Measurements from ENCODE around the gene NELL2. TPM values are rescaled to one million over a fixed set of nuclear protein-coding genes. Genes with fewer than 3 reads are reported as not detected.

NELL2 gene
- total RNA-seq, 5 donors from 2014 or later (not counting 1 experiment from before 2014, with no cell fraction given), result 154 to 212 (median 169) TPM

DNA sequence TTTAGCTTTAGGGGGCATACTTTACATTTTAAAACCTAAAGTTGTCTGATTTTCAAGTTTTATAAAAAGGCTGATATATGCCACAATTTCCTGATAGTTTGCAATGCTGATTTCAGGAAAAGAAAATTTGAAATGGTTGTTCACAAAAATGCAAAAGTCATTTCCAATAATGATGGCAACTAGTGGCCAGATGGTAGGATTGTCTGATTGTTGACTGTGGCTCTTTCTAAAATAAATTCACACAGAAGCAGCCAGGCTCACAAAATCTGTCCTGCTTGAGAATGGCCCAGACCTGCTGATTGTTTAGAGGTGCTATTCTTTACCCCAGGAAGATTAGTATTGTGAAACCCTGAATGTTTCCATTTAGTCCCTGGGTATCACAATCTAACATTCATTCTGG lies 220.3 kb downstream of the NELL2 start:
- CTCF ChIA-PET, result no interaction called here
- Histone ChIP-seq H3K27ac (ENCODE audit: low read length) (no peak overlapping the region), H3K9me3 (no peaks in the 10 kb centered on the region), H3K4me1 (ENCODE audit: control insufficient read depth in 1 of 2, extremely low read depth in 1 of 2, insufficient read depth in 2 of 2, low read length in 2 of 2) (no peaks in the 10 kb centered on the region), H3K4me3 (ENCODE audit: control insufficient read depth in 1 of 2, extremely low read depth in 1 of 2, low read length in 1 of 2) (no peak overlapping the region), H3K36me3 (ENCODE audit: control insufficient read depth in 2 of 2, extremely low read depth in 1 of 2, insufficient read depth in 1 of 2, low read length in 1 of 2) (peaks cover 0 to 3% of the 10 kb centered on the region in 2 donors), H3K27me3 (replicated peaks in 1 of 2; ENCODE audit: control insufficient read depth in 2 of 2, extremely low read depth in 1 of 2, insufficient read depth in 2 of 2, low read length in 1 of 2) (no peaks in the 10 kb centered on the region)
- no peaks in the 10 kb centered on the region for H3K27me3 Mint-ChIP-seq
- H3K27ac Mint-ChIP-seq, result no peak overlapping the region
- no peak for DNase-seq
- H3K4me3 Mint-ChIP-seq, result no peak overlapping the region
- POLR2A ChIA-PET, result no interaction called here
- peaks cover 11 to 20% (median 15%) of the 10 kb centered on the region in 3 donors for H3K4me1 Mint-ChIP-seq
- peaks cover 42% of the 10 kb centered on the region for H3K36me3 Mint-ChIP-seq
- no peak for ATAC-seq (replicated peaks in 1 of 4)
- no peaks in the 10 kb centered on the region for H3K9me3 Mint-ChIP-seq

DNA sequence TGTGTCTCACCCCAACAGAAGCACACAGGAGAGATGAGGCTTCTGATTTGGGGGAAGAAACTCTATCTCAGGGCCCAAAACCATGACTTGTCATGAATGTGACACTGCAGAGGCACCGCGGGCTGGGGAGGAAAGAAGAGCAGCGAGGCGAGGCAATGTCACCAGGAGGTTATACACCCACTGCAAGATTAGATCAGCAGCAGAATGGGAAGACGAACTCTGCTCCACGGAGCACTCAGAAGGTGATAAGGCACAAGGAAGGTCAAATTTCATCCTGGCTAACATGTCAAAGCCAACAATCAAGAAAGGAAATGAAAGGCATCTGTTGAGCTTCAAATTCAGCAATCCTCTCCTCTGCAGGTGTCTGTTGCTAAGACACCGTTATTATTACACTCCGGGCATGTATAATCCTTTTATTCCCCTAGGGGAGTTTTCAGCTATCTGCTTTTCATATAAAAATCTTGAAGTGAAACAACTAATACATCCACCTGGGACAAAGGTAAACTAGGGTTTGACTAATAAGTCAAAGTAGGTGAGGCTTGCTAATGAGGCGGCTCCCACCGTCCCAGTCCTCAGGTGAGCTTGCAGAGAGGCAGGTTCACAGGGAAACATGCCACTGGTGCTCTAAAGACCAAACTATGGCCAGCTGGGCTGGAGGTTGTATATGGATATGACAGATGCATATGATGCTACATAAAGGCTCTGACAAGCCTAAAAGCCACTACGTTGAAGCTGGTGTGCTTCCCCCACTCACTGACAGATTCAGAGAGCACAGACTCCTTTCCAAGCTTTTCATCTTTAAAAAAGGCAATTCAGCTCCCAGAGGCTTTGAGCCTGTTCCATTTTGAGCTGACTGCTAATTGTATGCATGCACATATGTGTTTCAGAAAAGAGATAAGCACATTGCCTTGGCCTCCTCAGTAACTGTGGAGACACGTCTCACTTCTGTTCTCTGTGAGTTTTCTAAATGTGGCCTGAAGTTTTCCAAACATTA lies 221.2 kb downstream of the NELL2 start:
- Mint-ChIP-seq H3K36me3 (peaks cover 34% of the 10 kb centered on the region), H3K27me3 (no peaks in the 10 kb centered on the region), H3K9me3 (no peaks in the 10 kb centered on the region), H3K4me1 (peaks cover 11 to 20% (median 15%) of the 10 kb centered on the region in 3 donors), H3K27ac (no peak overlapping the region), H3K4me3 (no peak overlapping the region)
- no peak overlapping the region for H3K4me3 ChIP-seq (ENCODE audit: control insufficient read depth in 1 of 2, extremely low read depth in 1 of 2, low read length in 1 of 2)
- DNase-seq (no peak), ATAC-seq (replicated peaks in 1 of 4) (no peak)
- POLR2A ChIA-PET, result no interaction called here
- 66% methylated on average over 8 of the region's 12 CpGs for WGBS (ENCODE audit: insufficient coverage)
- H3K27me3 ChIP-seq (replicated peaks in 1 of 2; ENCODE audit: control insufficient read depth in 2 of 2, extremely low read depth in 1 of 2, insufficient read depth in 2 of 2, low read length in 1 of 2), result no peaks in the 10 kb centered on the region
- H3K4me1 ChIP-seq (ENCODE audit: control insufficient read depth in 1 of 2, extremely low read depth in 1 of 2, insufficient read depth in 2 of 2, low read length in 2 of 2), result no peaks in the 10 kb centered on the region
- H3K36me3 ChIP-seq (ENCODE audit: control insufficient read depth in 2 of 2, extremely low read depth in 1 of 2, insufficient read depth in 1 of 2, low read length in 1 of 2), result no peaks in the 10 kb centered on the region
- CTCF ChIA-PET, result no interaction called here
- no peak overlapping the region for H3K27ac ChIP-seq (ENCODE audit: low read length)
- H3K9me3 ChIP-seq, result no peaks in the 10 kb centered on the region

DNA sequence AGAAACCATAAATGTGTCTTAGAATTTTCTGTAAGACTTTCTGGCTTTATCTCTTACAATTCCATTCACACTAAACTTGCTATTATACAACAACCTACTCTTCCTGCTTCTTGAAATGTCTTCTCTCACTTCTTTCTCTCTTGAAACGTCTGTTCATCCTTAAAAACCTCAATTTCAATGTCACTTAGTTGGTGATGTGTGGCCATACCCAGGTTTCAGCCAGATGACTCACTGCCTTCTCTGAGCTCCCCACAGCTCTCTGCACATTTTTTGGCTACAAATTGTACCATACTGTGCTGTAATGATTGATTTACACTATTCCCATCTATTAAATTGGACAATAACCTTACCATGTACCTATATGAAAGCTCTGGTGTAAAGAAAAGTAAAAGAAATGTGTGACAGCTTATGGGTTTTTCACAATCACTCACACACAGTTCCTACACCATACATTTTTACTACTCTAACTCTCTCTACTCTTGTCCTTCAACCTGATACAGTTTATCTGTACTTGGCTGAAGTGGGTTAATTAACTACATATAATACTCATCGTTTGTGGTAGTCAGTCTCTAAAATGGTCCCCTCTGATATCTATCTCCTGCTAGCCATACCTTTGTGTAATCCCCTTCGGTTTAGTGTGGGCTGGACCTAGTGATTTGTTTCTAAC lies 222.1 kb downstream of the NELL2 start:
- Histone ChIP-seq H3K4me3 (ENCODE audit: control insufficient read depth in 1 of 2, extremely low read depth in 1 of 2, low read length in 1 of 2) (no peak overlapping the region), H3K9me3 (no peaks in the 10 kb centered on the region), H3K36me3 (ENCODE audit: control insufficient read depth in 2 of 2, extremely low read depth in 1 of 2, insufficient read depth in 1 of 2, low read length in 1 of 2) (peaks cover 0 to 5% of the 10 kb centered on the region in 2 donors), H3K4me1 (ENCODE audit: control insufficient read depth in 1 of 2, extremely low read depth in 1 of 2, insufficient read depth in 2 of 2, low read length in 2 of 2) (no peaks in the 10 kb centered on the region), H3K27ac (ENCODE audit: low read length) (no peak overlapping the region), H3K27me3 (replicated peaks in 1 of 2; ENCODE audit: control insufficient read depth in 2 of 2, extremely low read depth in 1 of 2, insufficient read depth in 2 of 2, low read length in 1 of 2) (no peaks in the 10 kb centered on the region)
- Mint-ChIP-seq H3K27me3 (no peaks in the 10 kb centered on the region), H3K4me3 (no peak overlapping the region), H3K4me1 (peaks cover 15 to 24% (median 19%) of the 10 kb centered on the region in 3 donors), H3K27ac (peak overlapping the region in 1 of 2 donors; percentile 34), H3K36me3 (peaks cover 30% of the 10 kb centered on the region), H3K9me3 (no peaks in the 10 kb centered on the region)
- DNase-seq (no peak), ATAC-seq (replicated peaks in 1 of 4) (no peak)
- CTCF ChIA-PET, result no interaction called here
- POLR2A ChIA-PET, result no interaction called here
- WGBS (ENCODE audit: insufficient coverage), result no CpG with 5 or more reads among the region's 3 CpGs

DNA sequence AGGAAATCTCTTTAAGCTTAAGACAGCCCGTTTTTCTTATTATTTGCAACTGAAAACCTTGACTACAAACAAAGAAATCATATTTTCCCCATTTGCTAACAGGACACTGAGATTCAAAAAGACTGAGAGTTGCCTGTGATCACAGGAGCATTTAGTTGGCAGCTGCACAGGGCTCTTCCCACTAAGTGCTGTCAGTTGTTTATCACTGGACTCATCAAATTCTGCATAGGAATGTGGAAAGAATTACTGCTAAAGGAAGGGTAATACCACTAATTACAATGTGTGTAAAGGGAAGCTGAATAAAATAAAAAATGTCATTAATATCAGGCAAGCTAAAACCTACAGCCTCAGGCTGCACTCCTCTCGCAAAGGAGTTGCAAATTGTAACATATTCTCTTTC lies 226.4 kb downstream of the NELL2 start:
- Histone ChIP-seq H3K36me3 (ENCODE audit: control insufficient read depth in 2 of 2, extremely low read depth in 1 of 2, insufficient read depth in 1 of 2, low read length in 1 of 2) (peaks cover 0 to 5% of the 10 kb centered on the region in 2 donors), H3K4me3 (ENCODE audit: control insufficient read depth in 1 of 2, extremely low read depth in 1 of 2, low read length in 1 of 2) (no peak overlapping the region), H3K27ac (ENCODE audit: low read length) (no peak overlapping the region), H3K9me3 (no peaks in the 10 kb centered on the region), H3K4me1 (ENCODE audit: control insufficient read depth in 1 of 2, extremely low read depth in 1 of 2, insufficient read depth in 2 of 2, low read length in 2 of 2) (no peaks in the 10 kb centered on the region), H3K27me3 (replicated peaks in 1 of 2; ENCODE audit: control insufficient read depth in 2 of 2, extremely low read depth in 1 of 2, insufficient read depth in 2 of 2, low read length in 1 of 2) (no peaks in the 10 kb centered on the region)
- H3K36me3 Mint-ChIP-seq, result peaks cover 28% of the 10 kb centered on the region
- no peak overlapping the region for H3K4me3 Mint-ChIP-seq
- H3K9me3 Mint-ChIP-seq, result no peaks in the 10 kb centered on the region
- DNase-seq (no peak), ATAC-seq (replicated peaks in 1 of 4) (no peak)
- 17% methylated on average over 1 of the region's 2 CpGs for WGBS (ENCODE audit: insufficient coverage)
- H3K27me3 Mint-ChIP-seq, result no peaks in the 10 kb centered on the region
- ChIA-PET CTCF (no interaction called here), POLR2A (no interaction called here)
- H3K4me1 Mint-ChIP-seq, result peaks cover 19 to 25% (median 21%) of the 10 kb centered on the region in 3 donors
- H3K27ac Mint-ChIP-seq, result no peak overlapping the region

DNA sequence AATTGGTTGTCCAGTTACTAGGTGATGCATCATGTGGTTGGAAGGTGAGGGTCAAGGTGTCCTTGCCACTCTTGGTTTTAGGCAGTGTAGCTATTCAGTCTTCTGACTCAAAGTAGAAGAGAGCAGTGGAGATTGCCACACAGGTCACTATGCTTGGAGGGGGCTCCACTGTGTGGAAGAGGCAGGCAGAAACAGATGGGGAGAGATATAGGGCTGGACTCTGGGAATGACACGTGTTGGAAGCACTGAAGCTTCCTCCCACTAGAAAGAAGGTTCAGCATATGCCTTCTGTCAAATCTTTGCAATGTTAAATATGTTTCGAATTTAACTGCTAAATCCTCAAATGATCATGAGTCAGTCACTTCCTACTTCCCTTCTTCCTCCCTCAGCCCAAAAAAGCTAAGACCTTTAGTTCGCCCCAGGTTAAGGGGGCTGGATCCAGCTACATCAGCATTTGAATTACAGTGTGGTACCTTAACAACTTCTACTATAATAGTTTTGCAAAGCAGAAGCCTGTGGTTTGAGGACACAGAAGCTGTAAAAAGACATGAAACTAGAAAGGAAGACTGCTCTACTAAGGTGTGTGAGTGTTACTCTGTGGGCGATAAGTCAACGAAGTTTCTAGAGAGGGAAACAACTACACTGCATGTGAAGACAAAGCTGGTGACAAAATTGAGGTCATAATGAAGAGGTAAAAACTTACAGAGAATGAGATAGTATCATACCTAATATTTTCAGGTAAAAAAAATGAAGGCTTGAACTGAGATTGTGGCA lies 228.0 kb downstream of the NELL2 start:
- no peaks in the 10 kb centered on the region for H3K9me3 Mint-ChIP-seq
- H3K4me1 ChIP-seq (ENCODE audit: control insufficient read depth in 1 of 2, extremely low read depth in 1 of 2, insufficient read depth in 2 of 2, low read length in 2 of 2), result no peaks in the 10 kb centered on the region

More for the DNA sequence above, 228.0 kb downstream of the NELL2 start:
- H3K27me3 Mint-ChIP-seq, result no peaks in the 10 kb centered on the region
- H3K27ac Mint-ChIP-seq, result no peak overlapping the region
- H3K36me3 Mint-ChIP-seq, result peaks cover 28% of the 10 kb centered on the region
- Histone ChIP-seq H3K4me3 (ENCODE audit: control insufficient read depth in 1 of 2, extremely low read depth in 1 of 2, low read length in 1 of 2) (no peak overlapping the region), H3K9me3 (no peaks in the 10 kb centered on the region), H3K27me3 (replicated peaks in 1 of 2; ENCODE audit: control insufficient read depth in 2 of 2, extremely low read depth in 1 of 2, insufficient read depth in 2 of 2, low read length in 1 of 2) (no peaks in the 10 kb centered on the region), H3K27ac (ENCODE audit: low read length) (no peak overlapping the region), H3K36me3 (ENCODE audit: control insufficient read depth in 2 of 2, extremely low read depth in 1 of 2, insufficient read depth in 1 of 2, low read length in 1 of 2) (peaks cover 0 to 5% of the 10 kb centered on the region in 2 donors)
- no CpG with 5 or more reads among the region's 5 CpGs for WGBS (ENCODE audit: insufficient coverage)
- ATAC-seq (replicated peaks in 1 of 4) (no peak), DNase-seq (no peak)
- CTCF ChIA-PET, result no interaction called here
- peaks cover 5 to 16% (median 12%) of the 10 kb centered on the region in 3 donors for H3K4me1 Mint-ChIP-seq
- H3K4me3 Mint-ChIP-seq, result no peak overlapping the region
- POLR2A ChIA-PET, result interaction anchor here in 1 of 2 donors (0.6 kb wide), 1 partner anchor 177 kb away, joined by 4 read pairs; no protein-coding TSS in a partner anchor
